ENCODE measurements around the gene PRKAR1B.
"Not testable (repeated sequence)": the region's sequence is repeated elsewhere in the genome, so short reads cannot be mapped to it uniquely, and the experiment has no call there.

Gene PRKAR1B

GRCh38 chr7:651032-651728 lies 75.9 kb downstream of the PRKAR1B start:
- peak in 1 of 2 donors; percentile 6 for DNase-seq (ENCODE audit: low read depth in 1 of 2, low spot score in 1 of 2)

- DNase-seq (ENCODE audit: low read depth in 1 of 2, low spot score in 1 of 2), result no peak
Observed at GRCh38 chr7:650339-651031, 76.6 kb downstream of the PRKAR1B start.

DNA sequence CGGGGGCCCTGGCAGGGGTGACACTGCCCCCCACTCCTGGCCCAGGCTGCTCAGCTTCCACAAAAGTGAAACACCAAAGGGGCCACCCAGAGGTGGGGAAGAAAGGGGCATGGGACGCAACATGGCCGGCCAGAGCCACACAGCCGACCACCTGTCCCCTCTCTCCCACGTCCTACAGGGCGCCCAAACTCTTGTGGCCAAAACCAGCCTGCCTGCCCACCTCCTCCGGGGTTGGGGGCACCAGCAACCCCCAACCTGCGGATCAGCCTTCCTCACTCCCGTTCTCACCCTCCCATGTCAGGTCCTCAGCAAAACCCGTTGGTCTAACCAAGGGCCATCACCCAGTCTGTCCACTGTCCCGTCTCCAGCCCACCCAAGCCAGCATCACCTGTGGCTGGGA lies 80.1 kb downstream of the PRKAR1B start:
- DNase-seq (ENCODE audit: low read depth in 1 of 2, low spot score in 1 of 2), result no peak

GRCh38 chr7:646487-646886 lies 80.6 kb downstream of the PRKAR1B start:
- no peak for DNase-seq (ENCODE audit: low read depth in 1 of 2, low spot score in 1 of 2)

DNA sequence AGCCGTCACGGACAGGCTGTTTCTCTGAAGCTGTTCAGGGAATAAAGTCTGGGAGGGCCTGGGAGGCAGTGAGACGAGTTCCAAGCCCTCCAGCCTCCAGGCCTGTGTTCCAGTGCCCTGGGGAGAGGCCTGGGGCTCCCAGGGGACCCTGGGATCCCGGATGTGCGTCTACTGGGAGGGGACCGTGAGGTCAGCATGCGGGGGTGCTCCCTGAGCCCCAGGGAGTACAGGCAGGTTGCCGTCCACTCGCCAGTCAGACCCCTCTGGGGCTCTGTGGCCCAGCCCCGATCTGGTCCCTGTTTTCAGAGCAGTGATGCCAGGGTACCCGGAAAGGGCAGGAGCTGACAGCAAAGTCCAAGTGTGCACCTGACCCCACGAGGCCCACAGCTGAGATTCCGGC lies 81.5 kb downstream of the PRKAR1B start:
- no peak for DNase-seq (ENCODE audit: low read depth in 1 of 2, low spot score in 1 of 2)

GRCh38 chr7:644381-645305 lies 82.4 kb downstream of the PRKAR1B start:
- no peak for DNase-seq (ENCODE audit: low read depth in 1 of 2, low spot score in 1 of 2)

GRCh38 chr7:641966-642365 lies 85.1 kb downstream of the PRKAR1B start:
- DNase-seq (ENCODE audit: low read depth in 1 of 2, low spot score in 1 of 2), result no peak

GRCh38 chr7:641269-641671 lies 85.8 kb downstream of the PRKAR1B start:
- no peak for DNase-seq (ENCODE audit: low read depth in 1 of 2, low spot score in 1 of 2)

- DNase-seq (ENCODE audit: low read depth in 1 of 2, low spot score in 1 of 2), result no peak
Observed at GRCh38 chr7:638256-639011, 88.6 kb downstream of the PRKAR1B start.

DNA sequence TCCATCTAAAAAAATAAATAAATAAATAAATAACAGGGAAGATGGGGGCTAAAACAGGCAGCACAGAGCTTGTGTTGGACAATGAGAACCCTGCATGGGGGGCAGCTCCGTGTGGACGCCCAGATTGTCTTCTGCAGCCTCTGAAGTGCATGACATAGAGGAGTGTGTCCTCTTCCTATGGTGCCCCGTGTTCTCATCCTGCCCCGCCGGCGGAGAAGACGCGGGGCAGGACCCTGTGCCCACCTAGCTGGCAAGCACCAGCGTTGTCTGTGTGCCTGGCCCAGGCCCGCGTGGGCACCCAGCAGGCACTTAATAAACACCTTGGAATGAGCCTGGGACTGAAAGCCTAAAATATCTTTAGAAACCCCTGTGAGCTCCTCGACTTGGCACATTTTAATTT lies 89.3 kb downstream of the PRKAR1B start:
- DNase-seq (ENCODE audit: low read depth in 1 of 2, low spot score in 1 of 2), result no peak

GRCh38 chr7:636396-636795 lies 90.7 kb downstream of the PRKAR1B start:
- no peak for DNase-seq (ENCODE audit: low read depth in 1 of 2, low spot score in 1 of 2)

DNA sequence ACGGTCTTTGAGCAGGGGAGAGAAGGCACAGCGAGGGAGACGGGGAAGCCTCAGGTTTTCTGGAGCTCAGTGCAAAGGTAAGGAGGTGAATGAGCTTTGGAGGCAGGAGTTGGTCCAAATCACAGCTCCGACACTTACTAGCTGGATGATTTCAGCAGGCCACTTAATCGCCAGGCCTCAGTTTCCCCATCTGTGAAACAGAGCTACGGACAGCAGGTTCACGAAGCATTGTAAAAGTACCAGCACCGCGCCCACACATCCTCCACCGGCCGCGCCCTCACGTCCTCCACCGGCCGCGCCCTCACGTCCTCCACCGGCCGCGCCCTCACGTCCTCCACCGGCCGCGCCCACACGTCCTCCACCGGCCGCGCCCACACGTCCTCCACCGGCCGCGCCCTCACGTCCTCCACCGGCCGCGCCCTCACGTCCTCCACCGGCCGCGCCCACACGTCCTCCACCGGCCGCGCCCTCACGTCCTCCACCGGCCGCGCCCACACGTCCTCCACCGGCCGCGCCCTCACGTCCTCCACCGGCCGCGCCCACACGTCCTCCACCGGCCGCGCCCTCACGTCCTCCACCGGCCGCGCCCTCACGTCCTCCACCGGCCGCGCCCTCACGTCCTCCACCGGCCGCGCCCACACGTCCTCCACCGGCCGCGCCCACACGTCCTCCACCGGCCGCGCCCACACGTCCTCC lies 91.2 kb downstream of the PRKAR1B start:
- not testable (repeated sequence) for DNase-seq (ENCODE audit: low read depth in 1 of 2, low spot score in 1 of 2)

DNA sequence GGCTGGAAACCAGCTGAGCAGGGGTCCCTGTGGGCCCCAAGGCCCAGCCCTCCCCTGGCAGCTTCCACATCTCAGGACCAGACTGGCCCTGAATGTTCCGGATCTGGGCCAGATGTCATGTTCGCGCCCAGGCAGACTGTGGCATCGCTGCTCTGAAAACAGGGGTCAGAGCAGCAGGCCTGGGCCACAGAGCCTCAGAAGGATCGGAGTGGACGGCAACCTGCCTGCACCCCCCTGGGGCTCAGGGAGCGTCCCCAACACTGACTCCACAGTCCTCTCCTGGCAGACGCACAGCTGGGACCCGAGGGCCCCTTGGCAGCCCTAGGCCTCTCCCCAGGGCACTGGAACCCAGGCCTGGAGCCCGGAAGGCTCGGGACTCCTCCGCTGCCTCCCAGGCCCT lies 91.9 kb downstream of the PRKAR1B start:
- no peak for DNase-seq (ENCODE audit: low read depth in 1 of 2, low spot score in 1 of 2)

DNA sequence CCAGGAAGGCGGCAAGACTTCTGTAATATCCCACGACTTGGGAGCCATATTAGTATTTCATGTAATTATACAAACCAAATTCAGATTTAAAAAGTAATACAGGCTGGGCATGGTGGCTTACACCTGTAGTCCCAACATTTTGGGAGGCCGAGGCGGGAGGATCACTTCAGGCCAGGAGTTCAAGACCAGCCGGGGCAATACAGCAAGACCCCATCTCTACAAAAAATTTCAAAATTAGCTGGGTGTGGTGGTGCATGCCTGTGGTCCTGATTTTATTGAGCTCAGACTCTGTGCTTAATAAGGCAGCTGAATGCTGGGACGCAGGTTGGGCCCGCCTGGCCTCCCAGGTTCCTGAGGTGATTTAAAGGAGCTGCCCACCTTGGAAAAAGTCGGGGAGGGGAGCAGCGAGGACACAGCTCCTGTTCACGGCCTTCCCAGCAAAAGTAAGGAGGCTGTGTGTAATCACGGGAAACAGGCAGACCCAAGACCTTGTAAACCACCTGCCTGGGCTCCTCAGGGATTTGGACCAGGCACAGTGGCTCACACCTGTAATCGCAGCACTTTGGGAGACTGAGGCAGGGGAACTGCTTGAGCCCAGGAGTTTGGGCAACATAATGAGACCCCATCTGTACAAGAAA lies 93.6 kb downstream of the PRKAR1B start:
- no peak for DNase-seq (ENCODE audit: low read depth in 1 of 2, low spot score in 1 of 2)

DNA sequence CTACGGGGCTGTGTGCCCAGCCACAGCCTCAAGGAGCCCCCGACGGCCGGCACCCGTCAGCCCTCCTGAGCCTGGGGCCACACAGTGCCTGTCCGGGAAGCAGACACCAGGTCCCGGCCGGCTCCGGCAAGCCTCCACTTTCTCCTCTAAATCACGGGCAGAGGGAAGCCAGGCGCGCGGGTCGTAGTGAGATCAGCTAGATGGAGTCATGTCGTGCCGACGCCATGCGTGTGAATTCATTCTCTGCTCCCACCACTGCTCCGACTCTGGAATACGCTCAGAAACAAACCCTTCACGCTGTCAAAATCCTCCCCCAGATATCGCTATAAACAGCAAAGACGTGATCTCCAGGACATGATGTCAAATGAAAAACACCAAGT lies 94.3 kb downstream of the PRKAR1B start:
- DNase-seq (ENCODE audit: low read depth in 1 of 2, low spot score in 1 of 2), result no peak

GRCh38 chr7:631964-632830 lies 94.9 kb downstream of the PRKAR1B start:
- no peak for DNase-seq (ENCODE audit: low read depth in 1 of 2, low spot score in 1 of 2)

DNA sequence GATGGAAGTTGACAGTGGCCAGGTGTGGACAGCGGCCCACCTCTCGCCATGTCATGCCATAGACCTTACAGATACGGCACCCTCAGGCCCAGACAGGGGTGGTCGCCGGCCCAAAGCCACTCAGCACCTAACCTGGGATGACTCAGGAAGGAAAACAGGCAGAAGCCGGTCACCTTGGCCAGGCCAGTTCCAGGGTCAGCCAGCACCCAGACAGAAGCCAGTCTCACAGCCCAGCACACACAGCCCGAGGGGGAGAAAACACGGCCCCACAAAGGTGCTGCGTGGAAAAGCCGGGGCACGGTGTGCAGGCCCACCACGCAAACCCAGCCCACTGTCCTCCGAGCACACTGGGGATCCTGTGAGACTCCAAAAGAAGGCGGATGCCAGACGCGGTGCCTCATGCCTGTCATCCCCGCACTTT lies 95.8 kb downstream of the PRKAR1B start:
- no peak for DNase-seq (ENCODE audit: low read depth in 1 of 2, low spot score in 1 of 2)

DNA sequence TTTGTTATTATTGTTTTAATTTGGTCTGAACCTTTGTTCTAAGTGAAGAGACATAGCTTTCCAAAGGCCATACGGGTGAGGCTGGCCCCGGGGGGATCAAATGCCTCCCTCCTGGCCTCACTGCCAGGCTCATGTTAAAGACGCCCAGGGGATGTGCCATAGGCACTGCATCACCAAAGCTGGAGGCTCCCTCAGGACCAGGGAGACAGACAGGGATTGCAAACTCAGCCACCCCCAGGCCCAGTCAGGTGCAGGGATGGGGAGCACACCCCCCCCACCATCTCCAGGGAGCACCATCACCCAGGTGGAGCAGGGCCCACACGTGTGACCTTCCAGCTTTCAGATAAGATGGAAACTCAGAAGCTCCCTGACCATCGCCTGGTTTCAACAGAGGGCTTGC lies 96.5 kb downstream of the PRKAR1B start:
- DNase-seq (ENCODE audit: low read depth in 1 of 2, low spot score in 1 of 2), result no peak

DNA sequence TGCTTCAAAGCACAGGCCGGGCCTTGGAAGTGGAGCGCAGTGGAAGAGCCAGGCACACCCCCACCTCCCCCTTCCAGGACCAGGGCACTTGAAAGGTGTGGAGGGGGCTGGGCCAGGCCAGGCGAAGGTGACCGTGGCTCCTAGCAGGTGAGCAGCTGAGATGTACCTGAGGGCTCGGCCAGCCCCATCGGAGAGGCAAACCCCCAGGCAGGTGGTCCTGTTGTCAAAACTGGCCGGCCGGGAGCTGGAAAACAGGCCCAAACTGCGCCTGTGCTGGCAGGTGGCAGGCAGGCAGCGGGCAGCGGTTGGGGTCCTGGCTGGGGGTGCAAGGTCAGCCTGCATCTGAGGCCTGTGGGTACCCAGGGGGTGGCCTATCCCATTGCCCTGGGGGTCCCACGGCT lies 97.0 kb downstream of the PRKAR1B start:
- DNase-seq (ENCODE audit: low read depth in 1 of 2, low spot score in 1 of 2), result no peak

All from activated T-helper 1 cell treated with anti-CD3 and anti-CD28 coated beads, Interleukin-2, amount 50 U/mL, for 16 hours (primary cell).